ENCODE measurements around the gene MDM1.

Gene MDM1

DNA sequence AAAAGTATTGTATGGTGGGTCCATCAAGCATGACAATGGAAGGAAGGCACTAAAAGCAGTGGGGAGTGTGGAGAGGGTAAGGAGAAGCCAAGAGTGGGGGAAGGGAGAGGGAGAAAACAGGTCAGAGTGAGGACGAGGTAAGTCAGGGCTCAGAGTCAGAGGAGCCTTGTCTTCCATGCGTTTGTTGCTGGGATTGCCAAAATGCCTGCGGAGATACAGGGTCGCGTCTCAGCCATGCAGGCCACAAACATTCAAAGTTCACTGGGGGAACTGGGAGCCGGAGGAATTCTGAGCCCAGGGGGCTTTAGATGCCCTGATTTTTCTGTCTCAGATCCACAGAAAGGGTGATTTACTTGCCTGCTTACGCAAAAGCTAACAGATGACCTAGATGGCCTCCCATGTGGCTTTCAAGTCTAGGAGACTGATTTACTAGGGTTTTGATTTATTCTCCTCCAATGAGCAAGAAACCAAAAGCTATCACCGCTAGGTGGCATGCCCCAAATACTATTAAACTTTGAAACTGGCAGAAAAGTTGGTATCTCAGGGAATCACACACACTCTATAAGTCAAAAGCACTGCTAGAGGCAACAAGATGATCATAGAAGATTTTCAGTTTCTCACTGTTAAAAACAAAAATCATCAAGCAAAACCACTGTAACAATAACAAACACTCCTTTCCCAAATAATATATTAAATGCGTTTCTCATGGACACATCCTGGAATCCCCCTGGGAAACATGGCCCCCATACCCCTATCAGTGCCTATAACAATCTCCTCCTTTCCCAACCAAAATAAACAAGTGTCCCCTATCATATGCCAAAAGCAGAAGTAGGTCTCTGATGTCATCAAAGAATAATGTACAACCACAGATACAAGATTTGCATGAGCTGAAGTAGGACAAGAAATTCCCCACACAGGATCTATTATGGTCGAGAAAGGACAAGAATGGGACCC lies 26.6 kb upstream of the MDM1 start:
- DNase-seq (ENCODE audit: low read depth in 2 of 3, low spot score in 1 of 3): peak; percentile 35 to 73 (median 42)

- DNase-seq (ENCODE audit: low read depth in 2 of 3, low spot score in 1 of 3): no peak
Observed at GRCh38 chr12:68356986-68357385, 24.8 kb upstream of the MDM1 start.

DNA sequence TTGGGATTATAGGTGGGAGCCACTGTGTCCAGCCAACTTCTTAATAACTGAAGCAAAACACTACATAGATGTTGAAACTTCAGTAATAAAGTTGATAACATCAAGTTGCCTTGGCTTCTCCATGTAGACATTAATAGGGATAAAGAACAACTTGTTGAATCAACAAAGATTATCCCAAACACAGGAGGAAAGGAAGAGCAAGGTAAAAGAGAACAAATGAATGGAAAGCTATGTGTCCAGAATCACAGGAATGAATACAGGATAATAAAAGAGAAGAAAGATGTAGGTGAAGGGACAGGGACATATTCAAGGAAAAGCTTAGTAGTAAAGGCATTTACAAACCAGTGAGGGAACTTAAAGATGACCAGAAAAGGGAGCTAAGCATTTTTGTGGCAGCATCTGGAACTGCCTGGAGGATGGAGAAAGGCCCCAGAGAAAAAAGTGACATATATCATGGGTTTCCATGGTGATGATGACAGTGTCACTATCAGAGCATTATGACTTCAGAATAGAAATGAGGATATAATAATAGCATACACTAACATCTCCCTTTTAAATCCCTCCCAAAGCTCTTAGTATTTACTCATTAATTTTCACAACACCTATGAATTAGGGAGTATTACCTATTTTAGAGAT lies 24.0 kb upstream of the MDM1 start:
- DNase-seq (ENCODE audit: low read depth in 2 of 3, low spot score in 1 of 3): no peak

- DNase-seq (ENCODE audit: low read depth in 2 of 3, low spot score in 1 of 3): no peak
Observed at GRCh38 chr12:68354977-68355541, 22.9 kb upstream of the MDM1 start.

- DNase-seq (ENCODE audit: low read depth in 2 of 3, low spot score in 1 of 3): no peak
Observed at GRCh38 chr12:68352067-68352466, 19.9 kb upstream of the MDM1 start.

DNA sequence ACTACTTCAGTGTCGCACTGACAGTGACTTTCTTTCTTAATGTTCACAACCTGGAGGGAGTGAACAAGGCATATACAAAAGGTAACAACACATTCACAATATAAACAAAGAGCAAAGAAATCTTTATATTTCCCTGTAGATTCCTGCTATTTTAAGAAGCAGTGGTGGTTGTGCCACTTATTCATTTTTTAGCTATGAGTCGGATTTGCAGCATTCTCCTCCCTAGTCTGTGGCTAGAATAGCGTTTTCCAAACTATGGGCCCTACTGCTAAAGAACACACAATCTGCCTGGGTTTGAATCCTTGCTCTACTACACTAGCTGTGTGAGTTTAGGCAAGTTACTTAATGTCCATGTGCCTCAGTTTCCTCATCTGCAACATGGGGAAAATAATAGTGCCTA lies 18.6 kb upstream of the MDM1 start:
- no peak for DNase-seq (ENCODE audit: low read depth in 2 of 3, low spot score in 1 of 3)

GRCh38 chr12:68349921-68350606 lies 17.9 kb upstream of the MDM1 start:
- DNase-seq (ENCODE audit: low read depth in 2 of 3, low spot score in 1 of 3): no peak

- no peak for DNase-seq (ENCODE audit: low read depth in 2 of 3, low spot score in 1 of 3)
Observed at GRCh38 chr12:68349220-68349621, 17.1 kb upstream of the MDM1 start.

GRCh38 chr12:68348419-68348818 lies 16.3 kb upstream of the MDM1 start:
- DNase-seq (ENCODE audit: low read depth in 2 of 3, low spot score in 1 of 3): no peak

- no peak for DNase-seq (ENCODE audit: low read depth in 2 of 3, low spot score in 1 of 3)
Observed at GRCh38 chr12:68345763-68346162, 13.6 kb upstream of the MDM1 start.

DNA sequence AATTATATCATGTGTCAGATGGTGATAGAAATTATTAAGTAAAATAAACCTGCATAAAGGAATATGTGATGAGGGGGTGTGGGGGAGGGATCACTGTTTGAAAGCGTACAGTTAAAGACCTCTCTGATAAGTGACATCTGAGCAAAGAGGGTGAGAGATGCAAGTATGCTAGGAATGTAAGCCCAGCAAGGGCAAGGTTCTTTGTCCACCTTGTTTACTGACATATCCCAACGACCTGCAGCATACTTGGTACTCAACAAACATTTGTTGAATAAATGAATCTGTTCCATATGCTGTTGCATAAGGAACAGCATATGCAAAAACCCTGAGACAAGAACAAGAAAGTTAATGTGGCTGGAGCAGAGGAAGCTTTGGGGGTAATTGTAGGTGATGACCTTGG lies 12.0 kb upstream of the MDM1 start:
- no peak for DNase-seq (ENCODE audit: low read depth in 2 of 3, low spot score in 1 of 3)

GRCh38 chr12:68342966-68343365 lies 10.8 kb upstream of the MDM1 start:
- DNase-seq (ENCODE audit: low read depth in 2 of 3, low spot score in 1 of 3): no peak

GRCh38 chr12:68341822-68342221 lies 9.7 kb upstream of the MDM1 start:
- no peak for DNase-seq (ENCODE audit: low read depth in 2 of 3, low spot score in 1 of 3)

GRCh38 chr12:68340404-68341270 lies 8.5 kb upstream of the MDM1 start:
- DNase-seq (ENCODE audit: low read depth in 2 of 3, low spot score in 1 of 3): no peak

DNA sequence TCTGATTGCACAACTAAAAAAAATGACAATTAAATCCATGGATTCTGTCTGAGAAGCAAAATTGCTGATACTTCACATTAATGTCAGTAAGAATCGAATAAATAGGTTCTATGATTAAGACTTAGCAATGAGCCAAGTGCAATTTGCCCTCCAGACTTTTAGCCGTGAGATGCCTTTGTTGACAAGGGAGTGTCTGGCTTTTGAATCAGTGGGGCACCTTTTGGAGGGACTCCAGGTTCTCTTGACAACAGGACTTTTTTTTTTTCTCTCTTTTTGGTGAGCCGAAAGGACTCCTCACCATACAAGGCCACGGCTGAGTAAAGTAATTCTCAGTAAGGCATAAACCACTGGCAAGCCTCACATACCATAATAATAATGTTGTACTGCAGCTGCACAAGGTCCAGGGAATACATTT lies 4.7 kb upstream of the MDM1 start:
- no peak for DNase-seq (ENCODE audit: low read depth in 2 of 3, low spot score in 1 of 3)

DNA sequence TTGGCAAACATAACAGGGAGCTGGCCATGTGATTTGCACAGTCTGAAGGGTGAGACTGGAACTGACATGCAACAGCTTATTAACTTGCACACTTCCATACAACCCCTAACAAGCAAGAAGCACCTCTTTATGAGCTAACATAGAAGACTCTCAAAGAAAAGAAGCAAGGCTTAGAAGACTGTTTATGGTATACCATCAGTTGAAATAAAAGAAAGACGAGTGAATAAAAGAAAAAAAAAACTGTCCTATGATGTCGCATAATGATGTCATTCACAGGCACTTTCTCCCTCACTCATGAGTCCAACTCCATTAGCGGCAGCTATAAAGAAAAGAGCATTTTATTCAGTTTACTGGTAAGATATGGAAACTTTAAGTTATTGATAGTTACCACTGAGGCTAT lies 3.3 kb upstream of the MDM1 start:
- no peak for DNase-seq (ENCODE audit: low read depth in 2 of 3, low spot score in 1 of 3)

- DNase-seq (ENCODE audit: low read depth in 2 of 3, low spot score in 1 of 3): peak in 1 of 3 donors; percentile 8
Observed at GRCh38 chr12:68334132-68334531, 2.0 kb upstream of the MDM1 start.

DNA sequence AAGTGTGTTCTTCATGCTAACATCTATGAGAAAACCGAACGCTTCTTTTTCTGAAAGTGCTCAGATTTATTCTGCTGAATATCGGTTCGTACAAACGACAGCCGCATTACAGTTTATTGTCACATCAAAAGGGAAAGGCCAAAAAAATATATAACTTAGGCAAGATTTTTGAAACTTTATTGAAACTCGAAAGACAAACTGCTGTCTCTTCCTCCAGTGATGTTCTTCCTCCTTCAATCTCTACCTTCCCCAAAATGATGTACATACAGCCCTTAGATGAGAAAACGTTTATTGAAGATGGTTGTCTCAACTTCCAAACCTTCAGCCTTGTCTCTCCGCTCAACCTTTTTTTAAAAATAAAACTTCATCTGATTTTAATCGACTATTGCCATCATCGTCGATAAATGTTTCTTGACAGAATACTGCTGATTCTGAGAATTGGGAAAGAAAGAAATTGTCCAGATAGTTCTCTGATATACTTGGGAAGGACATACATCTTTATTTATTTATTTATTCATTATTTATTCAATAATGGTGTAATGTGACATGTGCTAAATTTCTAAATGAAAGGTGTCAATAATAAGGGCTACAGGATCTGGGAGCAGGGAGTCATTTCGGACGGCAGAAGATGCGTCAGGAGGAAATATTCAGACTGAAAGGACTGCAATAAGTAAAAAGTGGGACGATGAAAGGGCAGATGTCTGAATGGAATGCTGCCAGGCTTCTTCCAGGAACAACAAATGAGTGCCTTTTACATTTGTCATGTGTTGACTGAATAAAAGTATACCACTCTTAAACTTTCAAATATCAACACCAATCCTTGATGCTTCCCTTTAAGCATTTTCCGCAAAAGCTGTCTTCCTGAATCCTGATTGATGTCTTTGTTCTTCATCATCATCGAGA lies 817 bp upstream of the MDM1 start:
- DNase-seq (ENCODE audit: low read depth in 2 of 3, low spot score in 1 of 3): no peak

- no peak for DNase-seq (ENCODE audit: low read depth in 2 of 3, low spot score in 1 of 3)
Observed at GRCh38 chr12:68331500-68331868, 678 bp downstream of the MDM1 start.

DNA sequence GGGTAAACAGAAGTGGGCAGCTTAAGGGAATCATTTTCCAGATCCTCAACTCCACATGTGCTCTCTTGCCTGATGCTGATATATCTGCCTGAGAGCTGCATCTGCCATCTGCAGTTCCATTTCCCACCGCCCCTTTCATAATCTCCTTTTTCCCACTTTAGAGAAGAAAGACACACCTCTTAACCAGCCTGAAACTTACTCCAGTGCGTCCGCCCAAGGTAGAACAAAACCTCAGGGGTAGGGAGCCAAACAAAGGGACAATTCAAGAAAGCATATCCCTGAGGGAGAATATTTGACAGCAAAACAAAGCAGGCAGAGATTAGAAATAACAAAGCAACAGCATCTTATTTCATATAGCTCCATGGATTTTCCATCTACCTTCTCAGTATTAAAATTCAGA lies 4.3 kb downstream of the MDM1 start:
- no peak for DNase-seq (ENCODE audit: low read depth in 2 of 3, low spot score in 1 of 3)

Measured in stimulated activated CD4-positive, alpha-beta T cell treated with anti-CD3 and anti-CD28 coated beads, Interleukin-12 subunit alpha, Interleukin-12 subunit beta, amount 100 ng/mL, for 48 hours (primary cell).